Keratinocyte (primary cell): Measurements from ENCODE around the gene TSHZ2. TPM values are rescaled to one million over a fixed set of nuclear protein-coding genes. Genes with fewer than 3 reads are reported as not detected.

Experiments
- DNase-seq: peaks from one replicate; pipeline ENCODE4 v3.0.0-alpha.2; 2011; ENCODE audit warnings: low read depth, missing footprints, low spot score
- FAIRE-seq: peaks from 2 replicates; lab custom pipeline; 2011; peaks lifted over from hg19 to GRCh38; lab: Jason Lieb, UNC
- H2AFZ ChIP-seq: 2 replicates; pipeline ENCODE4 v1.6.0; 2012; ENCODE audit warnings: low read length, control low read depth, inconsistent platforms; ENCODE audit not compliant: control insufficient read depth
- H3K27ac ChIP-seq: 2 replicates; pipeline ENCODE4 v1.5.1; 2011; ENCODE audit warnings: low read length; ENCODE audit not compliant: control insufficient read depth, insufficient read depth
- H3K27me3 ChIP-seq: 3 replicates; pipeline ENCODE4 v1.6.0; 2011; ENCODE audit warnings: low read length; ENCODE audit not compliant: control insufficient read depth, insufficient read depth; ENCODE audit errors: extremely low read depth
- H3K36me3 ChIP-seq, 2 experiments: 2 replicates in 1 of 2; 3 replicates in 1 of 2; pipeline ENCODE4 v1.5.1; 2011; ENCODE audit warnings: low read length in 2 of 2, mild to moderate bottlenecking in 1 of 2; ENCODE audit not compliant: control insufficient read depth in 2 of 2, insufficient read depth in 2 of 2; ENCODE audit errors: extremely low read depth in 1 of 2
- H3K4me1 ChIP-seq: 3 replicates; pipeline ENCODE4 v1.5.1; 2011; ENCODE audit warnings: low read length; ENCODE audit not compliant: control insufficient read depth, insufficient read depth; ENCODE audit errors: extremely low read depth
- H3K4me2 ChIP-seq: 3 replicates; pipeline ENCODE4 v1.6.0; 2011; ENCODE audit warnings: low read depth, low read length; ENCODE audit not compliant: control insufficient read depth, insufficient read depth; ENCODE audit errors: extremely low read depth
- H3K4me3 ChIP-seq, 3 experiments: fragments of 200-600 bp in 1 of 3; sonication (generic) in 1 of 3; 2 replicates in 2 of 3; 3 replicates in 1 of 3; pipeline ENCODE4 v1.5.1; 2011 to 2016; ENCODE audit warnings: low read length in 3 of 3, mild to moderate bottlenecking in 3 of 3, control low read depth in 2 of 3, inconsistent platforms in 1 of 3, low read depth in 1 of 3, mixed read lengths in 1 of 3, mixed run types in 1 of 3, moderate library complexity in 1 of 3; ENCODE audit not compliant: control insufficient read depth in 2 of 3, insufficient read depth in 2 of 3; ENCODE audit errors: extremely low read depth in 1 of 3
- H3K79me2 ChIP-seq: 2 replicates; pipeline ENCODE4 v1.6.0; 2012; ENCODE audit warnings: low read length; ENCODE audit not compliant: control insufficient read depth, insufficient read depth
- H3K9ac ChIP-seq: 3 replicates; pipeline ENCODE4 v1.6.0; 2011; ENCODE audit warnings: low read length; ENCODE audit not compliant: control insufficient read depth, insufficient read depth; ENCODE audit errors: extremely low read depth
- H3K9me1 ChIP-seq: 3 replicates; pipeline ENCODE4 v1.6.0; 2011; ENCODE audit warnings: low read length; ENCODE audit not compliant: control insufficient read depth, insufficient read depth; ENCODE audit errors: extremely low read depth
- H3K9me3 ChIP-seq: 2 replicates; pipeline ENCODE4 v1.5.1; 2012; ENCODE audit warnings: low read depth, low read length; ENCODE audit not compliant: control insufficient read depth
- H4K20me1 ChIP-seq: 3 replicates; pipeline ENCODE4 v1.6.0; 2011; ENCODE audit warnings: low read length; ENCODE audit not compliant: control insufficient read depth, insufficient read depth; ENCODE audit errors: extremely low read depth
- EZH2 ChIP-seq: IDR thresholded peaks from one replicate; pipeline ENCODE4 v1.6.1; 2012; ENCODE audit warnings: inconsistent platforms, mild to moderate bottlenecking, low read length, moderate library complexity
- dilution Hi-C: fragments of 300-500 bp; cut with MboI; formaldehyde crosslinking; loops from one replicate; pipeline ENCODE4 v1.7.0; 2020; ENCODE audit warnings: low sequenced_read_pairs; ENCODE audit not compliant: extremely low pct_ligation_motif_present
- polyA plus RNA-seq, 5 experiments: library from polyadenylated mRNA; depleted of rRNA in 3 of 5; stranded (reverse) in 3 of 5; stranded (forward) in 1 of 5; unstranded in 1 of 5; fragments of >200 nt; gene quantifications; 1 replicate in 1 of 5; 2 replicates in 3 of 5; 3 replicates in 1 of 5; pipeline versions ENCODE4 v1.2.1 to v1.2.3, GENCODE V29; 2011 to 2012; ENCODE audit warnings: missing spikeins in 2 of 5, low read depth in 1 of 5, low replicate concordance in 1 of 5
- TF ChIP-seq, protein P1 (sequence below), 3 experiments: IDR thresholded peaks in 1 of 3; conservative IDR thresholded peaks in 1 of 3; optimal IDR thresholded peaks in 1 of 3; 2 replicates in 2 of 3; 3 replicates in 1 of 3; pipeline versions ENCODE3 to v1.5.1; 2011; ENCODE audit warnings: low read length in 3 of 3, mild to moderate bottlenecking in 3 of 3, moderate library complexity in 2 of 3, control low read depth in 1 of 3, inconsistent platforms in 1 of 3; ENCODE audit not compliant: insufficient read depth in 2 of 3; ENCODE audit errors: extremely low read depth in 1 of 3

TSHZ2 gene
- polyA plus RNA-seq, 1 donor (not counting 4 experiments of a cell fraction or from before 2014, with no cell fraction given) = 1.1 TPM

DNA sequence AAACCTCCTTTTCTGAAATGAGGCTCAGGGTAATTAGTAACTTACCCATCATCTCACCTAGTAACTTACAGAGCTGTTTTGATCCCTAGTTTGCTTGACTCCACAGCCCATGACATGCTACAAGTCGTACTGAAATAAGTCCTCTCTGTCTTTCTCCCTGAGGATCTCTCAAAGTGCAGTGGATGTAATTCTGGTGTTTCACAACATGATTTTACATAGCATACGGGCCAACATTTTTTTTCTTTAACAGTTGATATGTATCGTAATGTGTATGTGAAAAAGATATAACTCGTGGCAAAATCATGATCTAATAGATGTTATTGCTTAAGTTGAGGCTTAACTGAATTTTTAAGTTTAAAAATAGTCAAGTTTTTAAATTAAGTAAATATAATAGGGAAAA, 45.0 kb downstream of the TSHZ2 start:
- Histone ChIP-seq H3K36me3 (no peaks in the 10 kb centered on the region), H3K27ac (no peak overlapping the region), H2AFZ (no peak overlapping the region), H3K27me3 (no peaks in the 10 kb centered on the region), H3K9ac (no peak overlapping the region), H4K20me1 (no peaks in the 10 kb centered on the region), H3K79me2 (no peaks in the 10 kb centered on the region), H3K9me1 (no peaks in the 10 kb centered on the region), H3K4me3 (no peak overlapping the region), H3K4me1 (peaks cover 5% of the 10 kb centered on the region), H3K9me3 (no peaks in the 10 kb centered on the region), H3K4me2 (no peak overlapping the region)
- TF ChIP-seq, protein P1, sequence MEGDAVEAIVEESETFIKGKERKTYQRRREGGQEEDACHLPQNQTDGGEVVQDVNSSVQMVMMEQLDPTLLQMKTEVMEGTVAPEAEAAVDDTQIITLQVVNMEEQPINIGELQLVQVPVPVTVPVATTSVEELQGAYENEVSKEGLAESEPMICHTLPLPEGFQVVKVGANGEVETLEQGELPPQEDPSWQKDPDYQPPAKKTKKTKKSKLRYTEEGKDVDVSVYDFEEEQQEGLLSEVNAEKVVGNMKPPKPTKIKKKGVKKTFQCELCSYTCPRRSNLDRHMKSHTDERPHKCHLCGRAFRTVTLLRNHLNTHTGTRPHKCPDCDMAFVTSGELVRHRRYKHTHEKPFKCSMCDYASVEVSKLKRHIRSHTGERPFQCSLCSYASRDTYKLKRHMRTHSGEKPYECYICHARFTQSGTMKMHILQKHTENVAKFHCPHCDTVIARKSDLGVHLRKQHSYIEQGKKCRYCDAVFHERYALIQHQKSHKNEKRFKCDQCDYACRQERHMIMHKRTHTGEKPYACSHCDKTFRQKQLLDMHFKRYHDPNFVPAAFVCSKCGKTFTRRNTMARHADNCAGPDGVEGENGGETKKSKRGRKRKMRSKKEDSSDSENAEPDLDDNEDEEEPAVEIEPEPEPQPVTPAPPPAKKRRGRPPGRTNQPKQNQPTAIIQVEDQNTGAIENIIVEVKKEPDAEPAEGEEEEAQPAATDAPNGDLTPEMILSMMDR (optimal IDR thresholded peaks at IDR 0.05 in 1 of 3, IDR thresholded peaks at IDR 0.05 in 1 of 3, conservative IDR thresholded peaks at IDR 0.05 in 1 of 3; ENCODE audit: extremely low read depth in 1 of 3, insufficient read depth in 2 of 3, low read length in 3 of 3) = no peak
- TF ChIP-seq EZH2 = no peak
- dilution Hi-C loops = no loop called here
- no peak for DNase-seq
- FAIRE-seq = no peak

DNA sequence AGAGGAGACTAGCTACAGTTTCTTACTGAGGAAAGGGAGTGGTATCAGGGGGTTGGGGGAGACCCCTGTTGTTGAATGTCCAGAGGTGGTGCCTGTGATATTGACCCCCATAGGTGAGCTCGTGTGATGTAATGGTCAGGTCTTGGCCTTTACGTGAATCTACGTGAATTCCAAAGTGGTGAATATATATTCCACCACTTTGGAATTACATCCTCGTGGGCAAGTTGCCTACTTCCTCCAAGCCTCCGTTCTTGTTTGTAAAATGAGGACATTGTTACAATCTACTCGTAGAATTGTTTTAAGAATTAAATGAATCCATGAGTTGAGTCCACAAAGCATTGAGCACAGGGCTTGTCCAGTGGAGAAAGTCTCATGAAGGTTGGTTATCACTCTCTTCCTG, 47.3 kb downstream of the TSHZ2 start:
- peaks cover 5% of the 10 kb centered on the region for H3K4me1 ChIP-seq
- no peak overlapping the region for H3K4me2 ChIP-seq
- H3K36me3 ChIP-seq = no peaks in the 10 kb centered on the region
- no peaks in the 10 kb centered on the region for H3K9me3 ChIP-seq
- FAIRE-seq (no peak), DNase-seq (no peak)
- no peak for TF ChIP-seq EZH2
- TF ChIP-seq, protein P1 (optimal IDR thresholded peaks at IDR 0.05 in 1 of 3, IDR thresholded peaks at IDR 0.05 in 1 of 3, conservative IDR thresholded peaks at IDR 0.05 in 1 of 3; ENCODE audit: extremely low read depth in 1 of 3, insufficient read depth in 2 of 3, low read length in 3 of 3) = no peak
- no peak overlapping the region for H3K9ac ChIP-seq
- H3K79me2 ChIP-seq = no peaks in the 10 kb centered on the region
- H3K27me3 ChIP-seq = no peaks in the 10 kb centered on the region
- H3K9me1 ChIP-seq = no peaks in the 10 kb centered on the region
- H2AFZ ChIP-seq = no peak overlapping the region
- H4K20me1 ChIP-seq = no peaks in the 10 kb centered on the region
- dilution Hi-C loops = no loop called here
- H3K27ac ChIP-seq = no peak overlapping the region
- no peak overlapping the region for H3K4me3 ChIP-seq
